ENCODE results near the gene LGR4.

LGR4 gene

GRCh38 chr11:27421819-27422494 lies 50.6 kb downstream of the LGR4 start:
- DNase-seq = no peak

- no peak for DNase-seq
Measured at GRCh38 chr11:27420722-27421572, 51.6 kb downstream of the LGR4 start.

- DNase-seq = no peak
Measured at GRCh38 chr11:27420217-27420616, 52.4 kb downstream of the LGR4 start.

- no peak for DNase-seq
Measured at GRCh38 chr11:27418356-27418755, 54.2 kb downstream of the LGR4 start.

GRCh38 chr11:27416568-27417176 lies 55.9 kb downstream of the LGR4 start:
- DNase-seq = no peak

- DNase-seq = no peak
Measured at GRCh38 chr11:27414644-27415043, 57.9 kb downstream of the LGR4 start.

- DNase-seq = no peak
Measured at GRCh38 chr11:27413218-27413617, 59.4 kb downstream of the LGR4 start.

GRCh38 chr11:27412192-27412691 lies 60.3 kb downstream of the LGR4 start:
- DNase-seq = no peak

- DNase-seq = no peak
Measured at GRCh38 chr11:27411328-27411727, 61.3 kb downstream of the LGR4 start.

- DNase-seq = no peak
Measured at GRCh38 chr11:27410272-27410671, 62.3 kb downstream of the LGR4 start.

GRCh38 chr11:27409742-27410141 lies 62.8 kb downstream of the LGR4 start:
- DNase-seq = peak; percentile 14

- no peak for DNase-seq
Measured at GRCh38 chr11:27409049-27409448, 63.5 kb downstream of the LGR4 start.

- no peak for DNase-seq
Measured at GRCh38 chr11:27408246-27408800, 64.3 kb downstream of the LGR4 start.

GRCh38 chr11:27406498-27407354 lies 65.9 kb downstream of the LGR4 start:
- no peak for DNase-seq

- no peak for DNase-seq
Measured at GRCh38 chr11:27405134-27405533, 67.5 kb downstream of the LGR4 start.

- peak; percentile 1 for DNase-seq
Measured at GRCh38 chr11:27404427-27404826, 68.2 kb downstream of the LGR4 start.

GRCh38 chr11:27403195-27403594 lies 69.4 kb downstream of the LGR4 start:
- DNase-seq = no peak

- DNase-seq = no peak
Measured at GRCh38 chr11:27402450-27402849, 70.1 kb downstream of the LGR4 start.

- no peak for DNase-seq
Measured at GRCh38 chr11:27401833-27402316, 70.7 kb downstream of the LGR4 start.

GRCh38 chr11:27401280-27401832 lies 71.2 kb downstream of the LGR4 start:
- DNase-seq = no peak

- no peak for DNase-seq
Measured at GRCh38 chr11:27398400-27398770, 74.2 kb downstream of the LGR4 start.

All from inflammatory macrophage treated with lipopolysaccharide for 4 hours (primary cell).